HPDE6-E6E7 (cell line): ENCODE data around the gene CNTNAP2.
"Not testable (repeated sequence)": the region's sequence is repeated elsewhere in the genome, so short reads cannot be mapped to it uniquely, and the experiment has no call there.

Experiments
- DNase-seq: peaks from one replicate; pipeline ENCODE4 v3.0.0; 2011; ENCODE audit warnings: missing footprints; ENCODE audit errors: extremely low spot score

The CNTNAP2 gene

GRCh38 chr7:148022832-148023231 is 1906.2 kb downstream of the CNTNAP2 start:
- DNase-seq, result no peak

GRCh38 chr7:148026713-148027112 is 1910.1 kb downstream of the CNTNAP2 start:
- DNase-seq, result no peak

- no peak for DNase-seq
These were observed 1911.6 kb downstream of the CNTNAP2 start for GRCh38 chr7:148028165-148028564.

- DNase-seq, result no peak
These were observed 1914.4 kb downstream of the CNTNAP2 start for GRCh38 chr7:148031019-148031418.

DNA sequence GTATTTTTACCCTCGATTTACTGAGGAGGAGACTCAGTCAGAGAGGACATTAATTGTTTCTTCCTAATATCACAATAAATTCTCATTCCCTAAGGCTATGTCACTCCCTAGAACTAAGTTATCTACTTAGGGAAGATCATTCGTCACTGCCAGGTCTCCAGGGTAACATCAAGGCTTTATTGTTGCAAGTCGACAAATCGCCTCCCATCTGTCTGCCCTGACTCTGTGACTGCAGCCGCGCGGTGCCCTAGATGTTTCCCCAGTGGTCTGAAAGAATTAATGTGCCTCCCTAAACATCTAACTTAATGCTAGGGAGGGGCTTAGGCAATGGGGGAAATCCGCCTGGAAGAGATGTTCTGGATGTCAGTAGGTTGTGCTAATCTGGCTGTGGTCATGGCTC is 1915.2 kb downstream of the CNTNAP2 start:
- no peak for DNase-seq

DNA sequence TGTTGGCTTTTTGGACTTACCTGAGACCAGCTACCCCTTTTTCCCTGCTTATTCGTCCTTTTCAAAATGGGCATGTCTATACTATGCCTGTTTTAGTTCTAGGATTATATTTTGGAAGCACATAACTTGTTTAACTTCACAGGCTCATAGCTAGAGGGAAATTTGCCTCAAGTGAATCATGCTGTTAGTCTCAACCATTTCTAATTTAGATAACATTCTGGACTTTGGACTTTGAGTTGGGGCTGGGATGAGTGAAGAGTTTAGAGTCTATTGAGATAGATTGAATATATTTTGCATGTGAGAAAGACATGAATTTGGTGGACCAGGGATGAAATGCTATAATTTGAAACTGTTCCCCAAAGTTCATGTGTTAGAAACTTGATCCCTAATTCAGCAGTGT is 1919.3 kb downstream of the CNTNAP2 start:
- no peak for DNase-seq

GRCh38 chr7:148037044-148037443 is 1920.4 kb downstream of the CNTNAP2 start:
- DNase-seq, result no peak

DNA sequence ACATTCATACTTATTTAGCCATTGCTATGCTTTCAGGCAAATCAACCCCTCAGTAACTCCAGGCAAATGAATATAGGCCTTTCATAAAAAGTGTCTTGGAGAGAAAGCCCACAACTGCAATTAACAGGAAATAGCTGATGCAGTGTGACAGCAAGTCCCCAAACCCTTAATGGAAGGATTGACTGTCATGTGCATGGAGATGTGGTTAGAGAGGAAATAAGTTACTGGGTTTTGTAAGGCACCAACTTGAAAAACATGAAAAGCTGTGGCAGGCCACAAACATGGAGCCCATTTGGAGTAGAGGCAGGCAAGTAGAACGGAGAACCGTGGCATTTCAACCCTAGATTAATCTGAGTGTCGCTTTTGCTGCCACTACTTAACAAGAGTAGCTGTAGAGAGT is 1924.6 kb downstream of the CNTNAP2 start:
- no peak for DNase-seq

DNA sequence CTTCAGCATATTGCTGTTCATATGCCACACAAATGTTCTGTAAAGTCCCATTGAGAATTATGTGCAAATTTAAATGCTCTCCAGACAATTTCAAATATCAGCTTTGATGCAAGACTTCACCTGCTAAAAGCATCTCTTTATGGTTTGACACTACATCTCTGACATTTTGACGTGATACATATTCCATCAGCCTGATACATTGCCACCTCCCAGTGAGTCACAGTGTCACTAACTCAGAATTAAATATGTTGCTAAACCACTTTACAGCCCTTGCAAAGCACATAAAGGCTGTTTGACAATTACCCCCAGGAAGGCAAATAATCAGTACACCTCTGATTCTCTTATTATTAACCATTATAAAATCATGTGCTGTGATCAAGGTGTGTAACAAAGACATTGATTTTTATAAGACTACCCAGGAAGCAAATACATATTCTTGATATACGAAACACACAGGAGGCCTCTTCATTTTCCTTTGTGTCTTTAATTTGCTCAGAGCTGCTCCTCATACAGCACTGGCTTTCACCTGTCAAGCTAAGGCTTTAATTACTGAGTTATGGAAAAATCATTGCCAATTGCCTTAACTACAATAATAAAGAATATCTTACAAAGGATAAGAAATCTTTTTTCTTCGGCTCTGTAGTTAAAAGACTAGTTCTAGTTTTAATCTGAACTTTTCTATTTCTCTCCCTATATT is 1926.5 kb downstream of the CNTNAP2 start:
- DNase-seq, result no peak

- DNase-seq, result no peak
These were observed 1927.6 kb downstream of the CNTNAP2 start for GRCh38 chr7:148044173-148044572.

- DNase-seq, result no peak
These were observed 1928.9 kb downstream of the CNTNAP2 start for GRCh38 chr7:148045521-148045920.

GRCh38 chr7:148049068-148049467 is 1932.5 kb downstream of the CNTNAP2 start:
- DNase-seq, result no peak

DNA sequence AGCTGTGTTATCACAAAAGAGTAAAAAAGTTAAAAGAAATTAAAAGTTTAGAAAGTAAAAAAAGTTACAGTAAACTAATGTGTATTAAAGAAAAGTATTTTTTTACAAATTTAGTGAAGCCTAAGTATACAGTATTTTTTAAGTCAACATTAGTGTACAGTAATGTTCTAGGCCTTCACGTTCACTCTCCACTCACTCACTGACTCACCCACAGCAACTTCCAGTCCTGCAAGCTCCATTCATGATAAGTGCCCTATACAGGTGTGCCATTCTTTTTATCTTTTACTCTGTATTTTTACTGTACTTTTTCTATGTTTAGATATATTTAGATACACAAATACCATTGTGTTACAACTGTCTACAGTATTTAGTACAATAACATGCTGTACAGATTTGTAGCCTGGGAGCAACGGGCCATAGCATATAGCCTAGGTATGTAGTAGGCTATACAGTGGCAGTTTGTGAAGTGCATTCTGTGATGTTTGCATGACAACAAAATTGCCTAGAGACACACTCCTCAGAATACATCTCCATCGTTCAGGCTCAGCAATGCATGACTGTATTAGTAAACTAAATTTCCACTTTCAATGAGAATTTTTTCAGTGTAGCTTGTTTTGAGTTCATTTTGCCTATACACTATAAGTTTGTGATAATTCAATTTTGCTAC is 1934.0 kb downstream of the CNTNAP2 start:
- no peak for DNase-seq

DNA sequence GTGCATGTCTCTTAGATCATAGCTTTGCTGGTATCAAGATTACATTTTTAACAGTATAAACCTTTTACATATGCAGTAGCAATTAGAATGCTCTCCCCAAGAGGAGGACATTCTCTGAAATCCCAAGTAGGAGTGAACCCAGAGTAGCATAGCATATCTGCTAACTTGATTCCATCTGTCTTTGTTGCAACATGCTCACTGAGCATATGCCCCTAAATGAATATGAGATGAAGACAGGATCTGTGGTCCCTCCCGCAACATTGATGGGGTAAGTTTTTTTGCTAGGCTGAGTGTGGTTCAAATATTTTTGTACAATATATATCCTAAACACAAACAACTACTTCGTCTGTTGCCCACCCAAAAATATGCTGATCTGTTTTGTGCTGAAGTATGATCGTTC is 1939.8 kb downstream of the CNTNAP2 start:
- DNase-seq, result no peak

DNA sequence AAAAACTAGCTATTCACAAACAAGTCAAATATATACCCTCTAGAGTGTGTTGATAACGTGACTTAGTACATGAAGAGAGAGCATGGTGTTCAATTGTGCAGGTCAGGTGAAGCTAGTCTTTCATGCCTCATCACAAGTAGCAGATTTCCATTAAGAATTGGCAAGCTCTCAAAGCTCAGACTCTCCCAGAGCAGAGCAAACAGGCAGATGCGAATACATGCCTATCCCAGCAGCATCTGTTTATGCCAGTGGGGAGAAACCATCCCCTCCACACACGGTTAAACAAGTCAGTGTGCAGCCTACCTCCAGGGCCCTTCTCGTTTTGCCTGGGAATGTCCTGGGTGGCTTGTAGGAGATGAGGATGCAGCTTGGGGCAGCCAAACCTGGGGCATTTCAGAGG is 1941.5 kb downstream of the CNTNAP2 start:
- DNase-seq, result no peak

DNA sequence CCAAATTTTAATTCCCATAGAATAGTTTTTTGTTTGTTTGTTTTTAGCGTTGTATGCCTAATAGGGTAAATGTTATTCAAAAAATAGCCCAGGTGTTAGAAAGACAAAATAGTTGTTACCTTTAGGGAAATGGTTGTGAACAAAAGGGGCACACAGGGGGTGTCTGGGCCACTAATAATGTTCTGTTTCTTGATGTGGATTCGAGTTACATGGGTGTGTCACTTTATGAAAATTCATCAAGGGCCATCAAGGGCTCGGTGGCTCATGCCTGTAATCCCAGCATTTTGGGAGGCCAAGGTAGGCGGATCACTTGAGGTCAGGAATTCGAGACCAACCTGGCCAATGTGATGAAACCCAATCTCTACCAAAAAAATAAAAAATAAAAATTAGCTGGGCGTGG is 1942.2 kb downstream of the CNTNAP2 start:
- DNase-seq, result no peak

DNA sequence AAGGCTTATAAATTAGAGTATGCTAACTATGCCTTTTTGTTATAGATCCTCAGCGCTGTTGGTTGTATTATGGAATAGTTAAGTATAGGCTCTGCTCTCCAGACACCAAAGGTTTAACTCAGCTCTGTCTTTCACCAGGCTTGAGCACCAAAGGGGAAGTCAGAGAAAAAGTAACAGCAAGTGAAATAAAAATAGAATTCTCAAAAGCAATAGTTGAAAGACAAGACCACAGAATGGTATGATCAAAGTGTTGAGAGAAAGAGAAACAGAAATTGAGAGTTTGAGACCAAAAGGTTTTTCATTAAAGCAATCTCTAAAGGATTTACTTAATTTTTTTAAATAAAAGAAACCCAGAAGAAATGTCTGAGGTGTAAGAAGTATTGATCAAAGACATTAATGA is 1944.1 kb downstream of the CNTNAP2 start:
- no peak for DNase-seq

- DNase-seq, result not testable (repeated sequence)
These were observed 1961.5 kb downstream of the CNTNAP2 start for GRCh38 chr7:148078111-148078510.

DNA sequence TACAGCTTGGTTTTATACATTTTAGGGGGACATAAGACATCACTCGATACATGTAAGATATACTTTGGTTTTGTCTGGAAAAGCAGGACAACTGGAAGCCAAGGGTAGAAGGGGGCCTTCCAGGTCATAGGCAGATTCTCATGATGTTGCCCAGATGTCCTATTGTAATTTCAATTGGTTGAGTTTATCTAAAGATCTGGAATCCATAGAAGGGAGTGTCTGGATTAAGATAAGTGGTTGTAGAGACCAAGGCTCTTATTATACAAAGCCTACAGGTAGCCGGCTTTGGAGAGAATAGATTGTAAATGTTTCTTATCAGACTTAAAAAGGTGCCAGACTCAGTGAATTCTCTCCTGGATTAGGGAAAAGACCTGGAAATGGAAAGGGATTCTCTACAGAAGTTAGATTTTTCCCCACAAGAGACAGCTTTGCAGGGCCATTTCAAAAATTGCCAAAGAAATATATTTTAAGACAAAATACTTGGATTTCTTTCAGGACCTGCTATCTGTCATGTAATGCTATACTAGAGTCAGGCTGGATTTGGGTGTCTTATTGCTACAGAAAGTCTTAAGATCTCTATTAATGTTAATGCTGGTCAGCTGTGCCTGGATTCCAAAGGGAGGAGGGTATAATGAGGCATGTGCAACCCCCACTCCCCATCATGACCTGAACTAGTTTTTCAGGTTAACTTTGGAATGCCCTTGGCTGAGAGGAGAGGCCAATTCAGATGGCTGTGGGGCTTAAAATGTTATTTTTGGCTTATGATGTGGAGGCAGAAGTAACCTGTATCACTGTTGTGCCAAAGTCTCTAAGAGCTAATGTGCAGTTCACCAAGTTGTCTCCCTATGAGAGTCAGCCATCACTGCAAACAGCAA is 1962.8 kb downstream of the CNTNAP2 start:
- no peak for DNase-seq

DNA sequence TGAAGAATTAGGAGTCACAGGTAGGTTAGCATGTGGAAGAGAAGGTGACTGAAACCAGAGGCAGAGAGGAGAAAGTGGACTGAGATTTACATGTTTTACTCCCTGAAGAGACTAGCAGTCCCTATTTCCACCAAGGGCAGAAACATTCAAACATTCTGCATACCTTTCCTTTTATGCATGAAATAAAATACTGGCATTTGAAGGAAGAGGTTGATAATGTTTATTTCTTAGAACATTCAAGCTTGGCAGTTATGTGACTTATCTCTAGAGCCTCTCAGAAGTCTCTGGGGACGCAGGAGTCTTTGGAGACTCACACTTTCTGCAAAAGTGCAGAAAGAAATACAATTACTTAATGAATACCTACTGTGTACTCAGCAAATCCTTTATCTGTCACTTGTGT is 1966.8 kb downstream of the CNTNAP2 start:
- DNase-seq, result no peak

- no peak for DNase-seq
These were observed 1967.5 kb downstream of the CNTNAP2 start for GRCh38 chr7:148084138-148084537.

GRCh38 chr7:148091882-148092281 is 1975.3 kb downstream of the CNTNAP2 start:
- DNase-seq, result no peak
